ENCODE results near the gene RAC2. TPM values are rescaled to one million over a fixed set of nuclear protein-coding genes. Genes with fewer than 3 reads are reported as not detected.
A peak's percentile ranks its signal among the peaks of the same experiment; 100 is the strongest.

RAC2 gene
- total and polyA plus RNA-seq, 9 of the 15 experiments (the other 6 are each of a cell fraction or from before 2014, with no cell fraction given), result 22.7 to 103 (median 43.3) TPM

DNA sequence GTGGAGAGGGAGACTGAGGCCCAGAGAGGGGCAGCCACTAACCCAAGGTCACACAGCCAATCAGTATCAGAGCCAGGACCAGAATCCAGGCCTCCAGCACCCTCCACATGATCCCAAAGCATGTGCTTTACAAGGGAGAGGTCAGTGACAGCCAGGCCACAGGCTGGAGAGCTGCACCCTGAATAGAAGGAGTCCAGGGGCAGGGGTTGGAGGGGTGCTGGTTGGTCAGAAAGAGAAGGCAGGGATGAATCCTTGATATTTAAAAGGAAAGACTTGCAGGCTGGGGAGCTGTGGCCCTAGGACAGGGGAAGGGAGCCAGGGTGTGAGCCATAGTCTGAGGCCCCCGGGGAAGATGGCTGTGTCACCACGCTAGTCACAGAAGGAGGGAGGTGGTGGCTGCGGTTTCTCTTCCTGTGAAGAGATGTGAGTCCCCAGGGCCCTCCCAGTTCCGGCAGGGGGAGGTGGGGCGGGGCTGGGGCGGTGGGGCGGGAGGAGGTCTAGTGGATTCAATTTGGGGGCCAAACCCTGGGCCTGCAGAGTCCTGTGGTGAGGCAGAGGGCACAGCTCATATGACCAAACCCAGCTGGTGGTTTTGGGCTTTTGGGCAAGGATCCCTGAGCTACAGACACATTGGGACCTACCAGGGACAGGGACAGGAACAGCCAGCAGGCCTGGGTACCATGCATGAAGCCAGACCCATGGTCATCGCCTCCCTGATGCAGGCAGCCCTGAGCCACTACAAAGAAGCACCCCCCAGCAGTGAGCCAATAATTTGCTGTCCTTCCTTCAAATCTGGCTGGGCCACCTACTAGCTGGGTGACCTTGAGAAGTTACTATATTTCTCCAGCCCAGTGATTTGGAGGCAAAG, 14.0 kb downstream of the RAC2 start:
- peaks cover 19 to 48% of the 10 kb centered on the region in 2 experiments for H3K4me1 ChIP-seq (replicated peaks in 1 of 2; ENCODE audit: control insufficient read depth in 2 of 2, insufficient read depth in 2 of 2, low read length in 2 of 2)
- no peaks in the 10 kb centered on the region for H3K27me3 ChIP-seq (ENCODE audit: control insufficient read depth in 2 of 2, insufficient read depth in 2 of 2, low read length in 2 of 2)
- ATAC-seq (peak; percentile 94), FAIRE-seq (peak; percentile 67), DNase-seq (ENCODE audit: extremely low read depth in 1 of 4, low spot score in 3 of 4) (peak; percentile 58 to 82 (median 70))
- peak overlapping the region; percentile 78 for H3K27ac ChIP-seq (ENCODE audit: extremely low read depth, low read depth, low read length)
- peaks cover 12% of the 10 kb centered on the region for H3K79me2 ChIP-seq (ENCODE audit: control insufficient read depth, insufficient read depth, low read length)
- H3K9me1 ChIP-seq (ENCODE audit: control insufficient read depth, insufficient read depth, low read length), result no peaks in the 10 kb centered on the region
- in situ Hi-C loops (cut with MboI) (no loop called here), intact Hi-C loops (cut with micrococcal nuclease) (no loop called here)
- no peaks in the 10 kb centered on the region for H3K9me3 ChIP-seq (replicated peaks; ENCODE audit: control insufficient read depth, insufficient read depth, low read depth, low read length)
- peaks cover 74% of the 10 kb centered on the region; the same call in 2 of the 3 replicates for H3K36me3 ChIP-seq (ENCODE audit: control insufficient read depth, insufficient read depth, low read length)
- CTCF ChIA-PET (ENCODE audit: low intra/inter-chr PET ratio), result interaction anchor here (0.7 kb wide), 1 partner anchor 51 kb away, joined by 3 read pairs; no protein-coding TSS in a partner anchor
- BruUV-seq (replicated peaks), result no TSS peak
- POLR2A ChIA-PET, result interaction anchor here (0.6 to 1.3 kb wide), 3 partner anchors 13 to 468 kb away, joined by 3 to 4 read pairs (median 4); no protein-coding TSS in a partner anchor
- peak overlapping the region; percentile 60 to 78; a peak in 3 of 4 replicates for H3K9ac ChIP-seq (ENCODE audit: insufficient read depth in 1 of 2, low read depth in 2 of 2, low read length in 2 of 2)
- 44% methylated on average over 1 of the region's 8 CpGs for WGBS (ENCODE audit: insufficient coverage, low coverage, missing lambda C conversion rate)
- peak overlapping the region; percentile 37; the same call in 1 of the 2 replicates for H3K4me2 ChIP-seq (ENCODE audit: insufficient read depth, low read length)
- no peak overlapping the region for H2AFZ ChIP-seq (ENCODE audit: low read depth, low read length)
- peaks cover 2% of the 10 kb centered on the region; the same call in 1 of the 2 replicates for H4K20me1 ChIP-seq (replicated peaks; ENCODE audit: control insufficient read depth, insufficient read depth, low read length)
- H3K4me3 ChIP-seq, result no peak overlapping the region
- TF ChIP-seq, protein P1, sequence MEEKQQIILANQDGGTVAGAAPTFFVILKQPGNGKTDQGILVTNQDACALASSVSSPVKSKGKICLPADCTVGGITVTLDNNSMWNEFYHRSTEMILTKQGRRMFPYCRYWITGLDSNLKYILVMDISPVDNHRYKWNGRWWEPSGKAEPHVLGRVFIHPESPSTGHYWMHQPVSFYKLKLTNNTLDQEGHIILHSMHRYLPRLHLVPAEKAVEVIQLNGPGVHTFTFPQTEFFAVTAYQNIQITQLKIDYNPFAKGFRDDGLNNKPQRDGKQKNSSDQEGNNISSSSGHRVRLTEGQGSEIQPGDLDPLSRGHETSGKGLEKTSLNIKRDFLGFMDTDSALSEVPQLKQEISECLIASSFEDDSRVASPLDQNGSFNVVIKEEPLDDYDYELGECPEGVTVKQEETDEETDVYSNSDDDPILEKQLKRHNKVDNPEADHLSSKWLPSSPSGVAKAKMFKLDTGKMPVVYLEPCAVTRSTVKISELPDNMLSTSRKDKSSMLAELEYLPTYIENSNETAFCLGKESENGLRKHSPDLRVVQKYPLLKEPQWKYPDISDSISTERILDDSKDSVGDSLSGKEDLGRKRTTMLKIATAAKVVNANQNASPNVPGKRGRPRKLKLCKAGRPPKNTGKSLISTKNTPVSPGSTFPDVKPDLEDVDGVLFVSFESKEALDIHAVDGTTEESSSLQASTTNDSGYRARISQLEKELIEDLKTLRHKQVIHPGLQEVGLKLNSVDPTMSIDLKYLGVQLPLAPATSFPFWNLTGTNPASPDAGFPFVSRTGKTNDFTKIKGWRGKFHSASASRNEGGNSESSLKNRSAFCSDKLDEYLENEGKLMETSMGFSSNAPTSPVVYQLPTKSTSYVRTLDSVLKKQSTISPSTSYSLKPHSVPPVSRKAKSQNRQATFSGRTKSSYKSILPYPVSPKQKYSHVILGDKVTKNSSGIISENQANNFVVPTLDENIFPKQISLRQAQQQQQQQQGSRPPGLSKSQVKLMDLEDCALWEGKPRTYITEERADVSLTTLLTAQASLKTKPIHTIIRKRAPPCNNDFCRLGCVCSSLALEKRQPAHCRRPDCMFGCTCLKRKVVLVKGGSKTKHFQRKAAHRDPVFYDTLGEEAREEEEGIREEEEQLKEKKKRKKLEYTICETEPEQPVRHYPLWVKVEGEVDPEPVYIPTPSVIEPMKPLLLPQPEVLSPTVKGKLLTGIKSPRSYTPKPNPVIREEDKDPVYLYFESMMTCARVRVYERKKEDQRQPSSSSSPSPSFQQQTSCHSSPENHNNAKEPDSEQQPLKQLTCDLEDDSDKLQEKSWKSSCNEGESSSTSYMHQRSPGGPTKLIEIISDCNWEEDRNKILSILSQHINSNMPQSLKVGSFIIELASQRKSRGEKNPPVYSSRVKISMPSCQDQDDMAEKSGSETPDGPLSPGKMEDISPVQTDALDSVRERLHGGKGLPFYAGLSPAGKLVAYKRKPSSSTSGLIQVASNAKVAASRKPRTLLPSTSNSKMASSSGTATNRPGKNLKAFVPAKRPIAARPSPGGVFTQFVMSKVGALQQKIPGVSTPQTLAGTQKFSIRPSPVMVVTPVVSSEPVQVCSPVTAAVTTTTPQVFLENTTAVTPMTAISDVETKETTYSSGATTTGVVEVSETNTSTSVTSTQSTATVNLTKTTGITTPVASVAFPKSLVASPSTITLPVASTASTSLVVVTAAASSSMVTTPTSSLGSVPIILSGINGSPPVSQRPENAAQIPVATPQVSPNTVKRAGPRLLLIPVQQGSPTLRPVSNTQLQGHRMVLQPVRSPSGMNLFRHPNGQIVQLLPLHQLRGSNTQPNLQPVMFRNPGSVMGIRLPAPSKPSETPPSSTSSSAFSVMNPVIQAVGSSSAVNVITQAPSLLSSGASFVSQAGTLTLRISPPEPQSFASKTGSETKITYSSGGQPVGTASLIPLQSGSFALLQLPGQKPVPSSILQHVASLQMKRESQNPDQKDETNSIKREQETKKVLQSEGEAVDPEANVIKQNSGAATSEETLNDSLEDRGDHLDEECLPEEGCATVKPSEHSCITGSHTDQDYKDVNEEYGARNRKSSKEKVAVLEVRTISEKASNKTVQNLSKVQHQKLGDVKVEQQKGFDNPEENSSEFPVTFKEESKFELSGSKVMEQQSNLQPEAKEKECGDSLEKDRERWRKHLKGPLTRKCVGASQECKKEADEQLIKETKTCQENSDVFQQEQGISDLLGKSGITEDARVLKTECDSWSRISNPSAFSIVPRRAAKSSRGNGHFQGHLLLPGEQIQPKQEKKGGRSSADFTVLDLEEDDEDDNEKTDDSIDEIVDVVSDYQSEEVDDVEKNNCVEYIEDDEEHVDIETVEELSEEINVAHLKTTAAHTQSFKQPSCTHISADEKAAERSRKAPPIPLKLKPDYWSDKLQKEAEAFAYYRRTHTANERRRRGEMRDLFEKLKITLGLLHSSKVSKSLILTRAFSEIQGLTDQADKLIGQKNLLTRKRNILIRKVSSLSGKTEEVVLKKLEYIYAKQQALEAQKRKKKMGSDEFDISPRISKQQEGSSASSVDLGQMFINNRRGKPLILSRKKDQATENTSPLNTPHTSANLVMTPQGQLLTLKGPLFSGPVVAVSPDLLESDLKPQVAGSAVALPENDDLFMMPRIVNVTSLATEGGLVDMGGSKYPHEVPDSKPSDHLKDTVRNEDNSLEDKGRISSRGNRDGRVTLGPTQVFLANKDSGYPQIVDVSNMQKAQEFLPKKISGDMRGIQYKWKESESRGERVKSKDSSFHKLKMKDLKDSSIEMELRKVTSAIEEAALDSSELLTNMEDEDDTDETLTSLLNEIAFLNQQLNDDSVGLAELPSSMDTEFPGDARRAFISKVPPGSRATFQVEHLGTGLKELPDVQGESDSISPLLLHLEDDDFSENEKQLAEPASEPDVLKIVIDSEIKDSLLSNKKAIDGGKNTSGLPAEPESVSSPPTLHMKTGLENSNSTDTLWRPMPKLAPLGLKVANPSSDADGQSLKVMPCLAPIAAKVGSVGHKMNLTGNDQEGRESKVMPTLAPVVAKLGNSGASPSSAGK (IDR thresholded peaks at IDR 0.05), result no peak
- no peak for TF ChIP-seq POLR3G (IDR thresholded peaks at IDR 0.05; ENCODE audit: extremely low read depth, insufficient read length, insufficient replicate concordance)
- no peak for TF ChIP-seq SETDB1 (IDR thresholded peaks at IDR 0.05; ENCODE audit: low read length)
- no peak for TF ChIP-seq TOE1 (IDR thresholded peaks at IDR 0.05; ENCODE audit: borderline replicate concordance)
- TF ChIP-seq TOE1 (CRISPR knock-in tag; IDR thresholded peaks at IDR 0.05; ENCODE audit: borderline replicate concordance, low read depth), result no peak
- TF ChIP-seq ZNF785 (CRISPR knock-in tag; IDR thresholded peaks at IDR 0.05), result no peak
- TF ChIP-seq RAD21 (CRISPR knock-in tag; conservative IDR thresholded peaks at IDR 0.05 in 1 of 2, IDR thresholded peaks at IDR 0.05 in 1 of 2), result no peak
- no peak for TF ChIP-seq ZFX (CRISPR knock-in tag; IDR thresholded peaks at IDR 0.05)
- no peak for TF ChIP-seq TAF1 (IDR thresholded peaks at IDR 0.05; ENCODE audit: control insufficient read depth, extremely low read depth, insufficient read depth, low read length, severe bottlenecking)

Measured in K562 (cell line).